Activated CD8-positive, alpha-beta memory T cell treated with anti-CD3 and anti-CD28 coated beads for 48 hours (primary cell): ENCODE data around the gene ARL17B.
"Not testable (repeated sequence)": the region's sequence is repeated elsewhere in the genome, so short reads cannot be mapped to it uniquely, and the experiment has no call there.

Source experiments
- DNase-seq, 3 experiments: peaks; one replicate each; pipeline ENCODE4 v3.0.0-alpha.2; 2020; ENCODE audit warnings: low read depth in 2 of 3, low spot score in 2 of 3

The ARL17B gene

DNA sequence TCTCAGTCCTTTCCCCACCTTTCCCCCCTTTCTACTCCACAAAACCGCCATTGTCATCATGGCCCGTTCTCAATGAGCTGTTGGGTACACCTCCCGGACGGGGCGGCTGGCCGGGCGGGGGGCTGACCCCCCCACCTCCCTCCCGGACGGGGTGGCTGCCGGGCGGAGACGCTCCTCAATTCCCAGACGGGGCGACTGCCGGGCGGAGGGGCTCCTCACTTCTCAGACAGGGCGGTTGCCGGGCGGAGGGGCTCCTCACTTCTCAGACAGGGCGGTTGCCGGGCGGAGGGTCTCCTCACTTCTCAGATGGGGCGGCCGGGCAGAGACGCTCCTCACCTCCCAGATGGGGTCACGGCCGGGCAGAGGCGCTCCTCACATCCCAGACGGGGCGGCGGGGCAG lies 108.8 kb downstream of the ARL17B start:
- not testable (repeated sequence) for DNase-seq

GRCh38 chr17:46249153-46249552 lies 112.4 kb downstream of the ARL17B start:
- DNase-seq, result not testable (repeated sequence)

DNA sequence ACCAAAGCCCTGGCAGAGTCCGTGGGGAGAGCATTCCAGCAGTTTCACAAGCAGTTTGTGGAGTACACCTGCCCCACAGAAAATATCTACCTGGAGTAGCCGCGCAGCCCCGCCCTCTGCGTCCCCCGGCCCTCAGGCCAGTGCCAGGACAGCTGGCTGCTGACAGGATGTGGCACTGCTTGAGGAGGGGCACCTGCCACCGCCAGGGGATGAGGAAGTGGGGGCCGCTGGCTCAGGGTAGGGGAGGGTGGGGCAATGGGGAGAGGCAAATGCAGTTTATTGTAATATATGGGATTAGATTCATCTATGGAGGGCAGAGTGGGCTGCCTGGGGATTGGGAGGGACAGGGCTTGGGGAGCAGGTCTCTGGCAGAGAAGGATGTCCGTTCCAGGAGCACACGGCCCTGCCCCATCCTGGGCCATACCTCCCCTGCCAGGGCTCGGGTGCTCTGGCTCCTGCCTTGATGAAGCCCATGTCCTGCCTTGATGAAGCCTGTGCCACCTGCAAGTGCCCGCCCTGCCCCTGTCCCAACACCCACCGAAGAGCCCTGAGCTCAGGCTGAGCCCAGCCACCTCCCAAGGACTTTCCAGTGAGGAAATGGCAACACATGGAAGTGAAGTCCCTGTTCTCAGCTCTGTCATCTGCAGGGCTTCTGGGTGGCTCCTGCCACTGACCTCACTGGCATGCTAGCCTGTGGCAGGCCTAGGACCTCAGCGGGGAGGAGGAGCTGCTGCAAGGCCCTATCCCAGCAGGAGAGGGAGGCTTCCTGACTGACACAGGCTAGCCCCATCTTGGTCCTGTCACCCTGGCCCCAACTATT lies 116.4 kb downstream of the ARL17B start:
- not testable (repeated sequence) for DNase-seq

GRCh38 chr17:46244339-46244913 lies 117.1 kb downstream of the ARL17B start:
- DNase-seq, result not testable (repeated sequence)

DNA sequence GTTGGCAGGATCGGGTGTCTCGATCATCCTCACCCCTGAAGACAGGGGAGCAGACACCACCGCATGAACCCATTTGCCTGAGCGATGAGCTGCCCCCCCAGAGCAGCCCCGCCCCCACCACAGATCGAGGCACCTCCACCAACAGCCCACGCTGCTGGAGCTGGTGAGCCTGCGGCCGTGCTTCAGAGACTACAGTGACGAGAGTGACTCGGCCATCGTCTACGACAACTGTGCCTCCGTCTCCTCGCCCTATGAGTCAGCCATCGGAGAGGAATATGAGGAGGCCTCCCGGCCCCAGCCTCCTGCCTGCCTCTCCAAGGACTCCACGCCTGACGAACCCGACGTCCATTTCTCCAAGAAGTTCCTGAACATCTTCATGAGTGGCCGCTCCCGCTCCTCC lies 117.6 kb downstream of the ARL17B start:
- DNase-seq, result not testable (repeated sequence)

DNA sequence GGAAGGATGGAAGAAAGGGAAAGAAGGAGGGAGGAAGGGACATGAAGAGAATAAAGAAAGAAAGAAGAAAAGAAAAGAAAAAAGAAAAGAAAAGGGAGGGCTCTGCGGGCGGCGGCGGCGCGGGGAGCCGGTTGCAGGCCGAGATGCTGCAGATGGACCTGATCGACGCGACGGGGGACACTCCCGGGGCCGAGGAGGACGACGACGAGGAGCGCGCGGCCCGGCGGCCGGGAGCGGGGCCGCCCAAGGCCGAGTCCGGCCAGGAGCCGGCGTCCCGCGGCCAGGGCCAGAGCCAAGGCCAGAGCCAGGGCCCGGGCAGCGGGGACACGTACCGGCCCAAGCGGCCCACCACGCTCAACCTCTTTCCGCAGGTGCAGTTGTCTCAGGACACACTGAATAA lies 118.1 kb downstream of the ARL17B start:
- not testable (repeated sequence) for DNase-seq

GRCh38 chr17:46231359-46231758 lies 130.2 kb downstream of the ARL17B start:
- not testable (repeated sequence) for DNase-seq

DNA sequence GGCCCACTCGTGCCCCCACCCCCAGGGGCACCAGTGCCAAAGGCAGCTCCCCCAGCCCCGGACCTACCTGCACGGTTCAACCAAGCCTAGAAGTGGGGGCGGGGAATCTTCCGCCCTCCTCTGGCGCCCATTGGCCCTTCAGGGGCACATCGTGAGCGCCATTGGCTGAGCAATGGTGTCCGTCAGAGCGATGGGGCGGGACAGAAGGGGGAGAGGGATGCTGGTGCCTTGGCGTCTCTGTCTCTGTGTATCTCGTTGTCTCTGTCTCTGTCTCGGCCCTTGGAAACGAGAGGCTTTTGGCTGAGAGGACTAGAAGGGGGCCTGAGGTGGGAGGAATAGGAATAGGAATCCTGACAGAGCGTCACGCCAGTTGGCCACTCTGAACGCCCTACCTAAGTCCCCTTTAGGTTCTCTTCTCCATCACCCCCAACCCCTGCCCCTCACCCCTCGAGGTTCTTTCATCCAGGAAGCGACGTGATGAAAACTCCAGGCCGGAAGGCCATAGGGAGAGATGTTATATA lies 136.2 kb downstream of the ARL17B start:
- DNase-seq, result peak; percentile 77 to 83 (median 79)

DNA sequence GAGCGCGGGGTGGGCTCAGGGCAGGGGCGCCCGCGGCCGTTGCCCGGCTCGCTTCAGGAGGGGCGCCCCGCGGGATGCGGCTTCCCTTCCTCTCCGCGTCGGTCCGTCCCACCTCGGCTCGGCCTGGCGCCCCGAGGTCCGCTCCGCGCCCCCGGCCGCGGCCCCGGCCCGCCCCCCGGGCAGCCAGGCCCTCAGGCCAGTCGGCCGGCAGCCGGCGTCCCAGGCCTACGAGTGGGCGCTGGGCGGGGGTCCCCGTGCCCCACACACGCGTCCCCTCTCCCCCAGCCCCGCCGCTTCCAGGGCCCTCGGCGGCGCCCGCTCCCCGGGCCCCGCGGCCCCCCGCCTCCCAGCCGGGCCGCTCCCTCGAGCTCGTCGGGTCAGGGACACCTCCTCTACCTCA lies 136.7 kb downstream of the ARL17B start:
- DNase-seq, result peak in 1 of 3 experiments; percentile 2
